Measurements from ENCODE around the gene NTMT2. TPM values are rescaled to one million over a fixed set of nuclear protein-coding genes. Genes with fewer than 3 reads are reported as not detected.

NTMT2 gene
- total RNA-seq, 6 donors from 2014 or later = not detected

DNA sequence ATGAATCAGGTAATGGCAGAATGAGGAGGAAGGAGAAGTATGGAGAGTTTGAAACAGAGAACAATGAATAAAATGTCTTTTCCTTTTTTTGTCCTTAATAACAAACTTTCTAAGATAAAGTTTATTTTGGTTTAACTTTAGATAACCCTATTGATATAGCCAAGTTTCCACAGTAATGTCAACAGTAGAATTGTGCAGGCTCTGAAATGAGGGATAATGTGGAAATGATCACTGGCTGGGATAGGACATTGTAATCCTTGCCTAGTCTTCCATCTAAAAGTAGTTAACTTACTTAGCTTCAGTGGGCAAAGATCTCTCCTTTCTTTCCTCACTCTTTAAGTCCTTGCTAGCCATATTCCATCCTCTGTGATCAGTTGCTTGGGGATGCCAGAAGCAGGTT lies 52.8 kb downstream of the NTMT2 start:
- Histone ChIP-seq H3K9me3 (no peaks in the 10 kb centered on the region), H3K27ac (no peak overlapping the region)
- no peak for ATAC-seq (ENCODE audit: low FRiP score in 2 of 2)

GRCh38 chr1:170200161-170200560 lies 54.4 kb downstream of the NTMT2 start:
- H3K9me3 ChIP-seq = no peaks in the 10 kb centered on the region
- no peaks in the 10 kb centered on the region for H3K27me3 ChIP-seq
- H3K36me3 ChIP-seq = no peaks in the 10 kb centered on the region
- no peak overlapping the region for H3K4me3 ChIP-seq
- ATAC-seq (ENCODE audit: low FRiP score in 2 of 2) (no peak), DNase-seq (no peak)
- peaks cover 0 to 5% (median 0%) of the 10 kb centered on the region in 4 donors for H3K4me1 ChIP-seq
- no peak for TF ChIP-seq EP300 (IDR thresholded peaks at IDR 0.05)
- no peak for TF ChIP-seq POLR2AphosphoS5 (IDR thresholded peaks at IDR 0.05)
- TF ChIP-seq POLR2A (IDR thresholded peaks at IDR 0.05) = no peak
- TF ChIP-seq, protein P1, sequence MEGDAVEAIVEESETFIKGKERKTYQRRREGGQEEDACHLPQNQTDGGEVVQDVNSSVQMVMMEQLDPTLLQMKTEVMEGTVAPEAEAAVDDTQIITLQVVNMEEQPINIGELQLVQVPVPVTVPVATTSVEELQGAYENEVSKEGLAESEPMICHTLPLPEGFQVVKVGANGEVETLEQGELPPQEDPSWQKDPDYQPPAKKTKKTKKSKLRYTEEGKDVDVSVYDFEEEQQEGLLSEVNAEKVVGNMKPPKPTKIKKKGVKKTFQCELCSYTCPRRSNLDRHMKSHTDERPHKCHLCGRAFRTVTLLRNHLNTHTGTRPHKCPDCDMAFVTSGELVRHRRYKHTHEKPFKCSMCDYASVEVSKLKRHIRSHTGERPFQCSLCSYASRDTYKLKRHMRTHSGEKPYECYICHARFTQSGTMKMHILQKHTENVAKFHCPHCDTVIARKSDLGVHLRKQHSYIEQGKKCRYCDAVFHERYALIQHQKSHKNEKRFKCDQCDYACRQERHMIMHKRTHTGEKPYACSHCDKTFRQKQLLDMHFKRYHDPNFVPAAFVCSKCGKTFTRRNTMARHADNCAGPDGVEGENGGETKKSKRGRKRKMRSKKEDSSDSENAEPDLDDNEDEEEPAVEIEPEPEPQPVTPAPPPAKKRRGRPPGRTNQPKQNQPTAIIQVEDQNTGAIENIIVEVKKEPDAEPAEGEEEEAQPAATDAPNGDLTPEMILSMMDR (IDR thresholded peaks at IDR 0.05) = no peak
- H3K27ac ChIP-seq = peak overlapping the region in 1 of 4 donors; percentile 9

More for the DNA sequence above, 52.8 kb downstream of the NTMT2 start:
- H3K36me3 ChIP-seq = no peaks in the 10 kb centered on the region
- no peak for DNase-seq
- H3K27me3 ChIP-seq = no peaks in the 10 kb centered on the region
- H3K4me1 ChIP-seq = peaks cover 0 to 5% (median 0%) of the 10 kb centered on the region in 4 donors
- TF ChIP-seq EP300 (IDR thresholded peaks at IDR 0.05) (no peak), POLR2AphosphoS5 (IDR thresholded peaks at IDR 0.05) (no peak), POLR2A (IDR thresholded peaks at IDR 0.05) (no peak)
- TF ChIP-seq, protein P1 (IDR thresholded peaks at IDR 0.05) = no peak
- H3K4me3 ChIP-seq = no peak overlapping the region

DNA sequence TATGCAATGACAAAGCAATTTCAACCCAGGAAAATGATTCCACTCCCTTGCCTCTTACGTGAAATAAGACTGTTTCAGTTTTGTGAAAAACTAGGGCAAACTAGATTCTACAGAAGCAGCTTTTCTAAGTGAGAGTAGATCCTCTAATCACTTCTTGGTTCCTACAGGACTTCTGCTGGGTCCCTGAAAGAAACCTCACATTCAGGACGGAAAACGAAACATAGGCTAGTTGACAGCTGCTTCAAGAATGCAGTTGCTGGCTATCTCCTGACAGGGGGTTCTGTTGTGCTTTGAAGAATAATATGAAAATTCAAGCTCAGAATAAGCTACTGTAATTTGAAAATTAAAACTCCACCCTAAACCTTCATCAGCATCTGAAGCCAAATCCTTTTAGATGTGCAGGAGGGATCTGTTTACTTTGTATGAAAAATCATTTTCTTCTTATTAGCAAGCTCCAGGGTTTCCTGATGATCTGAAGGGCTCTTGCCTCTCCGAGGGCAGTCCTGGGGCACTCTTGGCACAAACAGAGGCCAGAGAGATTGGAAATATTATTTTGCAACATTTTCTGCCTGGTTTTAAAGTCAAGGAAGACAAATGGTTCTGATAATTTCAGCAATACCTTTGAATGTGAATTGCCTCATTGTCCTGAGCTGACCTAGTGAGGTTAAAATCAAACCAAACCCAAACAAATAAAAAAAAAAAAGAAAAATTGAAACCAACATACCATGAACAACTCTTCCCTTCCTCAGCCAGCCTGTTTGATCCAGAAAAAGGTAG lies 55.0 kb downstream of the NTMT2 start:
- Histone ChIP-seq H3K27me3 (no peaks in the 10 kb centered on the region), H3K4me1 (peaks cover 0 to 5% (median 0%) of the 10 kb centered on the region in 4 donors), H3K27ac (peak overlapping the region in 2 of 4 donors; percentile 6 to 9), H3K4me3 (no peak overlapping the region), H3K36me3 (no peaks in the 10 kb centered on the region), H3K9me3 (no peaks in the 10 kb centered on the region)
- DNase-seq = no peak
- ATAC-seq (ENCODE audit: low FRiP score in 2 of 2) = peak in 1 of 2 donors; percentile 40
- TF ChIP-seq, protein P1 (IDR thresholded peaks at IDR 0.05) = no peak
- TF ChIP-seq POLR2AphosphoS5 (IDR thresholded peaks at IDR 0.05) = no peak
- TF ChIP-seq EP300 (IDR thresholded peaks at IDR 0.05) = no peak
- no peak for TF ChIP-seq POLR2A (IDR thresholded peaks at IDR 0.05)
- 37 to 49% methylated on average over 4 of the region's 4 CpGs for WGBS, 2 donors

- Histone ChIP-seq H3K4me3 (no peak overlapping the region), H3K9me3 (no peaks in the 10 kb centered on the region), H3K27ac (no peak overlapping the region), H3K4me1 (peaks cover 0 to 5% (median 0%) of the 10 kb centered on the region in 4 donors), H3K36me3 (no peaks in the 10 kb centered on the region), H3K27me3 (no peaks in the 10 kb centered on the region)
- ATAC-seq (ENCODE audit: low FRiP score in 2 of 2) (no peak), DNase-seq (no peak)
- TF ChIP-seq, protein P1 (IDR thresholded peaks at IDR 0.05) = no peak
- TF ChIP-seq EP300 (IDR thresholded peaks at IDR 0.05) (no peak), POLR2A (IDR thresholded peaks at IDR 0.05) (no peak), POLR2AphosphoS5 (IDR thresholded peaks at IDR 0.05) (no peak)
Observed at GRCh38 chr1:170203693-170204092, 57.9 kb downstream of the NTMT2 start.

- H3K36me3 ChIP-seq = no peaks in the 10 kb centered on the region
- H3K4me1 ChIP-seq = peaks cover 0 to 5% (median 0%) of the 10 kb centered on the region in 4 donors
- no peak overlapping the region for H3K27ac ChIP-seq
- H3K9me3 ChIP-seq = no peaks in the 10 kb centered on the region
- WGBS, 2 donors = 66 to 73% methylated on average over 3 of the region's 3 CpGs
- H3K4me3 ChIP-seq = no peak overlapping the region
- H3K27me3 ChIP-seq = no peaks in the 10 kb centered on the region
- TF ChIP-seq POLR2AphosphoS5 (IDR thresholded peaks at IDR 0.05) (no peak), POLR2A (IDR thresholded peaks at IDR 0.05) (no peak), EP300 (IDR thresholded peaks at IDR 0.05) (no peak)
- TF ChIP-seq, protein P1 (IDR thresholded peaks at IDR 0.05) = no peak
- ATAC-seq (ENCODE audit: low FRiP score in 2 of 2) (no peak), DNase-seq (no peak)
Observed at GRCh38 chr1:170204121-170204520, 58.4 kb downstream of the NTMT2 start.
